ENCODE data around the gene ARHGAP26. TPM values are rescaled to one million over a fixed set of nuclear protein-coding genes. Genes with fewer than 3 reads are reported as not detected.
A peak's percentile ranks its signal among the peaks of the same experiment; 100 is the strongest.

The ARHGAP26 gene
- total and polyA plus RNA-seq, 4 experiments from 2014 or later: 2.0 to 22.7 (median 17.3) TPM

GRCh38 chr5:142842994-142843905, 73.1 kb downstream of the ARHGAP26 start:
- peaks cover 13 to 28% (median 19%) of the 10 kb centered on the region in 4 donors for H3K4me1 Mint-ChIP-seq
- H3K9me3 Mint-ChIP-seq: no peaks in the 10 kb centered on the region
- no peaks in the 10 kb centered on the region for H3K27me3 Mint-ChIP-seq
- no peak for DNase-seq
- Histone ChIP-seq H3K9me3 (ENCODE audit: control insufficient read depth in 1 of 2, low read length in 2 of 2) (no peaks in the 10 kb centered on the region), H3K27ac (ENCODE audit: low read depth, low read length) (no peak overlapping the region), H3K36me3 (ENCODE audit: insufficient read depth, low read length) (no peaks in the 10 kb centered on the region), H3K4me1 (ENCODE audit: insufficient read depth, low read length) (peaks cover 15% of the 10 kb centered on the region), H3K4me3 (ENCODE audit: low read length in 2 of 2) (no peak overlapping the region), H3K27me3 (ENCODE audit: insufficient read depth, low read length) (no peaks in the 10 kb centered on the region)
- POLR2A ChIA-PET (ENCODE audit: partially characterized antibody): interaction anchor here (0.6 kb wide), 1 partner anchor 11 kb away, joined by 3 read pairs; no protein-coding TSS in a partner anchor
- no peaks in the 10 kb centered on the region for H3K36me3 Mint-ChIP-seq
- H3K4me3 Mint-ChIP-seq: no peak overlapping the region
- CTCF ChIA-PET (ENCODE audit: partially characterized antibody): interaction anchor here (0.7 to 1.4 kb wide), 5 partner anchors 10 to 130 kb away, joined by 3 to 8 read pairs (median 4); no protein-coding TSS in a partner anchor
- intact Hi-C loops (cut with micrococcal nuclease): no loop called here
- peak overlapping the region in 2 of 7 donors; percentile 2 to 71 for H3K27ac Mint-ChIP-seq

- intact Hi-C loops (cut with micrococcal nuclease): no loop called here
Measured at GRCh38 chr5:142844866-142845265, 74.7 kb downstream of the ARHGAP26 start.

GRCh38 chr5:142845402-142845921, 75.3 kb downstream of the ARHGAP26 start:
- H3K4me3 Mint-ChIP-seq: peak overlapping the region in 4 of 8 donors; percentile 8 to 60 (median 27)
- H3K4me3 ChIP-seq (ENCODE audit: low read length in 2 of 2): no peak overlapping the region
- H3K27me3 ChIP-seq (ENCODE audit: insufficient read depth, low read length): no peaks in the 10 kb centered on the region
- no peak for DNase-seq
- peak overlapping the region; percentile 51 to 80 (median 58) for H3K27ac Mint-ChIP-seq
- no peaks in the 10 kb centered on the region for H3K9me3 ChIP-seq (ENCODE audit: control insufficient read depth in 1 of 2, low read length in 2 of 2)
- H3K4me1 ChIP-seq (ENCODE audit: insufficient read depth, low read length): peaks cover 15% of the 10 kb centered on the region
- ChIA-PET CTCF (ENCODE audit: partially characterized antibody) (interaction anchor here (0.9 to 1.8 kb wide), 6 partner anchors 8 to 190 kb away, joined by 3 to 5 read pairs (median 4); no protein-coding TSS in a partner anchor), POLR2A (ENCODE audit: partially characterized antibody) (interaction anchor here (0.8 to 1.2 kb wide), 3 partner anchors 22 to 75 kb away, joined by 3 to 5 read pairs (median 3); partner anchors contain the start of gene ARHGAP26)
- no peak overlapping the region for H3K27ac ChIP-seq (ENCODE audit: low read depth, low read length)
- peaks cover 18 to 44% (median 32%) of the 10 kb centered on the region in 4 donors for H3K4me1 Mint-ChIP-seq
- no peaks in the 10 kb centered on the region for H3K9me3 Mint-ChIP-seq
- no peaks in the 10 kb centered on the region for H3K36me3 Mint-ChIP-seq
- intact Hi-C loops (cut with micrococcal nuclease): no loop called here
- no peaks in the 10 kb centered on the region for H3K36me3 ChIP-seq (ENCODE audit: insufficient read depth, low read length)
- H3K27me3 Mint-ChIP-seq: no peaks in the 10 kb centered on the region

More at GRCh38 chr5:142844866-142845265, 74.7 kb downstream of the ARHGAP26 start:
- Histone ChIP-seq H3K27me3 (ENCODE audit: insufficient read depth, low read length) (no peaks in the 10 kb centered on the region), H3K36me3 (ENCODE audit: insufficient read depth, low read length) (no peaks in the 10 kb centered on the region), H3K9me3 (ENCODE audit: control insufficient read depth in 1 of 2, low read length in 2 of 2) (no peaks in the 10 kb centered on the region), H3K27ac (ENCODE audit: low read depth, low read length) (no peak overlapping the region), H3K4me1 (ENCODE audit: insufficient read depth, low read length) (peaks cover 15% of the 10 kb centered on the region), H3K4me3 (ENCODE audit: low read length in 2 of 2) (no peak overlapping the region)
- ChIA-PET CTCF (ENCODE audit: partially characterized antibody) (interaction anchor here (0.9 to 1.8 kb wide), 7 partner anchors 8 to 189 kb away, joined by 3 to 5 read pairs (median 4); no protein-coding TSS in a partner anchor), POLR2A (ENCODE audit: partially characterized antibody) (interaction anchor here (1.2 kb wide), 1 partner anchor 74 kb away, joined by 5 read pairs; the partner anchor contains the start of gene ARHGAP26)
- H3K27me3 Mint-ChIP-seq: no peaks in the 10 kb centered on the region
- no peak for DNase-seq
- H3K27ac Mint-ChIP-seq: peak overlapping the region in 6 of 7 donors; percentile 51 to 73 (median 58)
- H3K36me3 Mint-ChIP-seq: no peaks in the 10 kb centered on the region
- peak overlapping the region in 2 of 8 donors; percentile 8 to 21 for H3K4me3 Mint-ChIP-seq
- peaks cover 15 to 38% (median 30%) of the 10 kb centered on the region in 4 donors for H3K4me1 Mint-ChIP-seq
- H3K9me3 Mint-ChIP-seq: no peaks in the 10 kb centered on the region

GRCh38 chr5:142845954-142846398, 75.8 kb downstream of the ARHGAP26 start:
- Mint-ChIP-seq H3K27ac (peak overlapping the region in 5 of 7 donors; percentile 51 to 80 (median 68)), H3K4me3 (peak overlapping the region in 3 of 8 donors; percentile 11 to 60 (median 43)), H3K4me1 (peaks cover 18 to 47% (median 32%) of the 10 kb centered on the region in 4 donors), H3K9me3 (no peaks in the 10 kb centered on the region), H3K36me3 (no peaks in the 10 kb centered on the region), H3K27me3 (no peaks in the 10 kb centered on the region)
- Histone ChIP-seq H3K9me3 (ENCODE audit: control insufficient read depth in 1 of 2, low read length in 2 of 2) (no peaks in the 10 kb centered on the region), H3K27ac (ENCODE audit: low read depth, low read length) (no peak overlapping the region), H3K27me3 (ENCODE audit: insufficient read depth, low read length) (no peaks in the 10 kb centered on the region), H3K4me3 (ENCODE audit: low read length in 2 of 2) (no peak overlapping the region), H3K4me1 (ENCODE audit: insufficient read depth, low read length) (peaks cover 15% of the 10 kb centered on the region), H3K36me3 (ENCODE audit: insufficient read depth, low read length) (no peaks in the 10 kb centered on the region)
- CTCF ChIA-PET (ENCODE audit: partially characterized antibody): interaction anchor here (1.0 to 1.8 kb wide), 3 partner anchors 11 to 42 kb away, joined by 3 to 5 read pairs (median 4); no protein-coding TSS in a partner anchor
- no peak for DNase-seq
- POLR2A ChIA-PET (ENCODE audit: partially characterized antibody): interaction anchor here (0.8 to 1.2 kb wide), 3 partner anchors 23 to 75 kb away, joined by 3 to 5 read pairs (median 3); partner anchors contain the start of gene ARHGAP26
- intact Hi-C loops (cut with micrococcal nuclease): no loop called here

- intact Hi-C loops (cut with micrococcal nuclease): no loop called here
- ChIA-PET POLR2A (ENCODE audit: partially characterized antibody) (no interaction called here), CTCF (ENCODE audit: partially characterized antibody) (interaction anchor here (1.8 kb wide), 1 partner anchor 12 kb away, joined by 5 read pairs; no protein-coding TSS in a partner anchor)
- H3K27ac Mint-ChIP-seq: peak overlapping the region in 2 of 7 donors; percentile 38 to 68
- H3K4me1 ChIP-seq (ENCODE audit: insufficient read depth, low read length): peaks cover 15% of the 10 kb centered on the region
- H3K4me1 Mint-ChIP-seq: peaks cover 18 to 47% (median 32%) of the 10 kb centered on the region in 4 donors
- no peak overlapping the region for H3K27ac ChIP-seq (ENCODE audit: low read depth, low read length)
- H3K36me3 ChIP-seq (ENCODE audit: insufficient read depth, low read length): no peaks in the 10 kb centered on the region
- H3K27me3 Mint-ChIP-seq: no peaks in the 10 kb centered on the region
- H3K9me3 ChIP-seq (ENCODE audit: control insufficient read depth in 1 of 2, low read length in 2 of 2): no peaks in the 10 kb centered on the region
- H3K4me3 ChIP-seq (ENCODE audit: low read length in 2 of 2): no peak overlapping the region
- no peaks in the 10 kb centered on the region for H3K36me3 Mint-ChIP-seq
- no peaks in the 10 kb centered on the region for H3K27me3 ChIP-seq (ENCODE audit: insufficient read depth, low read length)
- no peak overlapping the region for H3K4me3 Mint-ChIP-seq
- no peak for DNase-seq
- H3K9me3 Mint-ChIP-seq: no peaks in the 10 kb centered on the region
Measured at GRCh38 chr5:142846406-142846805, 76.2 kb downstream of the ARHGAP26 start.

GRCh38 chr5:142847898-142848790, 78.0 kb downstream of the ARHGAP26 start:
- intact Hi-C loops (cut with micrococcal nuclease): no loop called here

More at GRCh38 chr5:142847898-142848790, 78.0 kb downstream of the ARHGAP26 start:
- H3K9me3 Mint-ChIP-seq: no peaks in the 10 kb centered on the region
- peaks cover 15% of the 10 kb centered on the region for H3K4me1 ChIP-seq (ENCODE audit: insufficient read depth, low read length)
- no peaks in the 10 kb centered on the region for H3K36me3 ChIP-seq (ENCODE audit: insufficient read depth, low read length)
- no peak overlapping the region for H3K27ac ChIP-seq (ENCODE audit: low read depth, low read length)
- no peak for DNase-seq
- POLR2A ChIA-PET (ENCODE audit: partially characterized antibody): interaction anchor here (0.6 kb wide), 1 partner anchor 100 kb away, joined by 5 read pairs; no protein-coding TSS in a partner anchor
- no peak overlapping the region for H3K4me3 ChIP-seq (ENCODE audit: low read length in 2 of 2)
- CTCF ChIA-PET (ENCODE audit: partially characterized antibody): interaction anchor here (2.4 kb wide), 1 partner anchor 19 kb away, joined by 9 read pairs; no protein-coding TSS in a partner anchor
- H3K27me3 ChIP-seq (ENCODE audit: insufficient read depth, low read length): no peaks in the 10 kb centered on the region
- no peaks in the 10 kb centered on the region for H3K36me3 Mint-ChIP-seq
- H3K9me3 ChIP-seq (ENCODE audit: control insufficient read depth in 1 of 2, low read length in 2 of 2): no peaks in the 10 kb centered on the region
- peaks cover 18 to 47% (median 34%) of the 10 kb centered on the region in 4 donors for H3K4me1 Mint-ChIP-seq
- no peak overlapping the region for H3K4me3 Mint-ChIP-seq
- no peaks in the 10 kb centered on the region for H3K27me3 Mint-ChIP-seq
- H3K27ac Mint-ChIP-seq: peak overlapping the region in 2 of 7 donors; percentile 24 to 33
